ENCODE measurements around the gene EYA2.

Gene EYA2

GRCh38 chr20:46962452-46963195 lies 68.0 kb downstream of the EYA2 start:
- no peak overlapping the region for H3K4me3 ChIP-seq (ENCODE audit: low read depth, low read length)

DNA sequence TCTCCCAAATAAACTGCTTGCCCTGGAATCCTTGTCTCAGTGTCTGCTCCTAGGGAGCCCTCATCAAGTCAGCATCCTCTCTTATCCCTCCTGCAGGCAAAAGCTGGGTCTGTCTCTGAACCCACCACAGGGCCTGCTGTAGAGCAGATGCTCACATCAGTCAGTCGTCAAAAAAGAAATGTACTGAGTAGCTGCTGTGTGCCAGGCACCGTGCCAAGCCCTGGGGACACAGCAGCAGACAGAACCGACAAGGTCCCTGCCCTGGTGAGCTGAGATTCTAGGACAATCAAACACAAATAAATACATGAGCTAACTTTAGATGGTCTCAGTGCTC lies 68.5 kb downstream of the EYA2 start:
- Histone ChIP-seq H3K4me3 (ENCODE audit: low read depth, low read length) (no peak overlapping the region), H3K9me3 (ENCODE audit: control insufficient read depth, insufficient read depth, low read length) (no peaks in the 10 kb centered on the region), H3K9ac (ENCODE audit: low read depth, low read length) (no peak overlapping the region), H3K27me3 (ENCODE audit: control insufficient read depth, insufficient read depth, low read length) (no peaks in the 10 kb centered on the region), H3K4me1 (ENCODE audit: control insufficient read depth, insufficient read depth, low read length) (peaks cover 2% of the 10 kb centered on the region), H3K36me3 (ENCODE audit: control insufficient read depth, insufficient read depth, low read length) (no peaks in the 10 kb centered on the region)

More at GRCh38 chr20:46962452-46963195, 68.0 kb downstream of the EYA2 start:
- Histone ChIP-seq H3K27me3 (ENCODE audit: control insufficient read depth, insufficient read depth, low read length) (no peaks in the 10 kb centered on the region), H3K9me3 (ENCODE audit: control insufficient read depth, insufficient read depth, low read length) (no peaks in the 10 kb centered on the region), H3K36me3 (ENCODE audit: control insufficient read depth, insufficient read depth, low read length) (no peaks in the 10 kb centered on the region), H3K4me1 (ENCODE audit: control insufficient read depth, insufficient read depth, low read length) (peaks cover 2% of the 10 kb centered on the region), H3K9ac (ENCODE audit: low read depth, low read length) (no peak overlapping the region)

GRCh38 chr20:46963758-46964617 lies 69.3 kb downstream of the EYA2 start:
- no peak overlapping the region for H3K4me3 ChIP-seq (ENCODE audit: low read depth, low read length)
- no peak overlapping the region for H3K9ac ChIP-seq (ENCODE audit: low read depth, low read length)
- H3K36me3 ChIP-seq (ENCODE audit: control insufficient read depth, insufficient read depth, low read length) = no peaks in the 10 kb centered on the region
- H3K4me1 ChIP-seq (ENCODE audit: control insufficient read depth, insufficient read depth, low read length) = peaks cover 2% of the 10 kb centered on the region
- no peaks in the 10 kb centered on the region for H3K27me3 ChIP-seq (ENCODE audit: control insufficient read depth, insufficient read depth, low read length)
- H3K9me3 ChIP-seq (ENCODE audit: control insufficient read depth, insufficient read depth, low read length) = no peaks in the 10 kb centered on the region

- Histone ChIP-seq H3K9me3 (ENCODE audit: control insufficient read depth, insufficient read depth, low read length) (no peaks in the 10 kb centered on the region), H3K36me3 (ENCODE audit: control insufficient read depth, insufficient read depth, low read length) (no peaks in the 10 kb centered on the region), H3K9ac (ENCODE audit: low read depth, low read length) (no peak overlapping the region), H3K4me1 (ENCODE audit: control insufficient read depth, insufficient read depth, low read length) (peaks cover 2% of the 10 kb centered on the region), H3K4me3 (ENCODE audit: low read depth, low read length) (no peak overlapping the region), H3K27me3 (ENCODE audit: control insufficient read depth, insufficient read depth, low read length) (no peaks in the 10 kb centered on the region)
Observed at GRCh38 chr20:46964618-46965455, 70.2 kb downstream of the EYA2 start.

GRCh38 chr20:46965477-46965876 lies 70.8 kb downstream of the EYA2 start:
- Histone ChIP-seq H3K27me3 (ENCODE audit: control insufficient read depth, insufficient read depth, low read length) (no peaks in the 10 kb centered on the region), H3K9me3 (ENCODE audit: control insufficient read depth, insufficient read depth, low read length) (no peaks in the 10 kb centered on the region), H3K4me3 (ENCODE audit: low read depth, low read length) (no peak overlapping the region), H3K36me3 (ENCODE audit: control insufficient read depth, insufficient read depth, low read length) (no peaks in the 10 kb centered on the region), H3K9ac (ENCODE audit: low read depth, low read length) (no peak overlapping the region), H3K4me1 (ENCODE audit: control insufficient read depth, insufficient read depth, low read length) (peaks cover 2% of the 10 kb centered on the region)

DNA sequence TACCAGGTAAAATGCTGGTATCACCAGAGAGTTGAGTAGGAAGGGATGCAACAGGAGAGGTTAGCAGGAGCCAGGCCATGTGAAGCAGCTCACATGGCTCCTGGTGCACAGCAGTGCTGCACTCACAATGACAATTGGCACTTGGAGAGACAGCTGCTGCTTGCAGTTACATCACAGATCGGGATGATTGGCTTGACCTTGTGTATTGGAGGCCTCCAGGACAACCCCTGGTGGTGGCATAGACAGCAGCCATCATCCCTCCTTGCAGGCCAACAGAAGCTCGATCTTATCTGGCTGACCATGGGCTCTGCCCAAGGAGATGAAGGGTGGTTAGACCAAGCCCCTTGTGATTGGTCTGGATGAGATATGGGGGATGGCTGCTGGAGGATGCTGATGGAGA lies 73.0 kb downstream of the EYA2 start:
- H3K4me3 ChIP-seq (ENCODE audit: low read depth, low read length) = no peak overlapping the region
- H3K9me3 ChIP-seq (ENCODE audit: control insufficient read depth, insufficient read depth, low read length) = no peaks in the 10 kb centered on the region
- H3K4me1 ChIP-seq (ENCODE audit: control insufficient read depth, insufficient read depth, low read length) = peaks cover 5% of the 10 kb centered on the region

GRCh38 chr20:46970937-46971630 lies 76.4 kb downstream of the EYA2 start:
- H3K36me3 ChIP-seq (ENCODE audit: control insufficient read depth, insufficient read depth, low read length) = no peaks in the 10 kb centered on the region
- no peaks in the 10 kb centered on the region for H3K9me3 ChIP-seq (ENCODE audit: control insufficient read depth, insufficient read depth, low read length)
- H3K4me1 ChIP-seq (ENCODE audit: control insufficient read depth, insufficient read depth, low read length) = peaks cover 4% of the 10 kb centered on the region
- H3K27me3 ChIP-seq (ENCODE audit: control insufficient read depth, insufficient read depth, low read length) = no peaks in the 10 kb centered on the region
- no peak overlapping the region for H3K9ac ChIP-seq (ENCODE audit: low read depth, low read length)
- H3K4me3 ChIP-seq (ENCODE audit: low read depth, low read length) = no peak overlapping the region

More for the DNA sequence above, 73.0 kb downstream of the EYA2 start:
- Histone ChIP-seq H3K27me3 (ENCODE audit: control insufficient read depth, insufficient read depth, low read length) (no peaks in the 10 kb centered on the region), H3K36me3 (ENCODE audit: control insufficient read depth, insufficient read depth, low read length) (no peaks in the 10 kb centered on the region), H3K9ac (ENCODE audit: low read depth, low read length) (no peak overlapping the region)

GRCh38 chr20:46973766-46974165 lies 79.1 kb downstream of the EYA2 start:
- Histone ChIP-seq H3K36me3 (ENCODE audit: control insufficient read depth, insufficient read depth, low read length) (no peaks in the 10 kb centered on the region), H3K9ac (ENCODE audit: low read depth, low read length) (no peak overlapping the region), H3K4me1 (ENCODE audit: control insufficient read depth, insufficient read depth, low read length) (peaks cover 3% of the 10 kb centered on the region), H3K9me3 (ENCODE audit: control insufficient read depth, insufficient read depth, low read length) (no peaks in the 10 kb centered on the region), H3K27me3 (ENCODE audit: control insufficient read depth, insufficient read depth, low read length) (no peaks in the 10 kb centered on the region), H3K4me3 (ENCODE audit: low read depth, low read length) (no peak overlapping the region)

DNA sequence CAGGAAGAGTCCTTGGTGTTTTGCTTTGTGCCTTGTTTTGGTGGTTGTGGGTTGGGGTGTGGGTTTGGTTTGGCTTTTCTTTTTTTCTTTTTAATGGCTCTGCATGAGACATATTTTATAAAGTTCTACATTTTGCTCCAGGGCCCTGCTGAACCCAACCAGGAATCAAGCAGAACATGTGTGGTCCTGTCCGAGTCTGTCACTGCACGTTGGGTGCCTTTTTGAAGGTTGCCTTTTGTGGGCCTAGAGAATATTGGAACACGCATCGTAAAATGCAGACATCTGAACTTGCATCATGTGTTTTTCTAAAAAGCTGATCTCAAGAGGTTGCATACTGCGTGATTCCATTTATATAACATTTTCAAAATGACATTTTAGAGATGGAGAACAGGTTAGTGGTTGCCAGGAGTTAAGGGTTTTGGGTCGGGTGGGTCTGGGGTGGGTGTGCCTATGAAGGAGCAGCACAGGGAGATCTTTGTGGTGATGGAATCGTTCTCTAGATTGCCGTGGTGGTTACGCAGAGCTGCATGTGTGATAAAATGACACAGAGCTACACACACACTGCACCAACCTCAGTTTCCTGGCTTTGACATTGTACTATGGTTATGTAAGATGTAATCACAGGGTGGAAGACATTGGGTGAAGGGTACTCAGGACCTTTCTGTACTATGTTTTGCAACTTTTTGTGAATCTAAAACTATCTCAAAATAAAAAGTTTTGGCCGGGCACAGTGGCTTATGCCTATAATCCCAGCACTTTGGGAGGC lies 80.2 kb downstream of the EYA2 start:
- Histone ChIP-seq H3K9me3 (ENCODE audit: control insufficient read depth, insufficient read depth, low read length) (no peaks in the 10 kb centered on the region), H3K36me3 (ENCODE audit: control insufficient read depth, insufficient read depth, low read length) (no peaks in the 10 kb centered on the region), H3K4me1 (ENCODE audit: control insufficient read depth, insufficient read depth, low read length) (peaks cover 8% of the 10 kb centered on the region), H3K4me3 (ENCODE audit: low read depth, low read length) (no peak overlapping the region), H3K27me3 (ENCODE audit: control insufficient read depth, insufficient read depth, low read length) (no peaks in the 10 kb centered on the region), H3K9ac (ENCODE audit: low read depth, low read length) (no peak overlapping the region)

DNA sequence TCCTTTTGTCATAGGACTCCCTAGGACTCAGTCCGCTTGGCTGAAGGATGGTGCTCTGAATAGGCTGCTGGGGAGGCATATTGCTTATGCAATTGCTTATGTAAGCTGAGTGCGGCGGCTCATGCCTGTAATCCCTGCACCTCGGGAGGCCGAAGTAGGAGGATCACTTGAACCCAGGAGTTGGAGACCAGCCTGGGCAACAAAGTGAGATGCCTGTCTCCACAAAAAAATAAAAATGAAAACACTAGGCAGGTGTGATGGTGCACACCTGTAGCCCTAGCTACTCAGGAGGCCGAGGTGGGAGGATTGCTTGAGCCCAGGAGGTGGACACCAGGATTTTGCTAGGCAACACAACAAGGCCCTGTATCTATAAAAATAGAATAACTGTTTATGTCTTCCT lies 81.3 kb downstream of the EYA2 start:
- Histone ChIP-seq H3K27me3 (ENCODE audit: control insufficient read depth, insufficient read depth, low read length) (no peaks in the 10 kb centered on the region), H3K9me3 (ENCODE audit: control insufficient read depth, insufficient read depth, low read length) (no peaks in the 10 kb centered on the region), H3K4me1 (ENCODE audit: control insufficient read depth, insufficient read depth, low read length) (peaks cover 7% of the 10 kb centered on the region), H3K36me3 (ENCODE audit: control insufficient read depth, insufficient read depth, low read length) (no peaks in the 10 kb centered on the region), H3K9ac (ENCODE audit: low read depth, low read length) (no peak overlapping the region), H3K4me3 (ENCODE audit: low read depth, low read length) (no peak overlapping the region)
